ENCODE data around the gene GNG7.

GRCh38 chr19:2610637-2611482 is 91.6 kb downstream of the GNG7 start:
- peak; percentile 98 for TF ChIP-seq CTCF (IDR thresholded peaks at IDR 0.05; ENCODE audit: low read length)
- no peak for TF ChIP-seq EZH2 (optimal IDR thresholded peaks at IDR 0.05; ENCODE audit: low read depth, low read length)
- TF ChIP-seq EZH2phosphoT487 (IDR thresholded peaks at IDR 0.05; ENCODE audit: low read length) = no peak

All from MM.1S (cell line).